Omental fat pad (tissue), 4 donors: ENCODE measurements around the gene TNIP2. TPM values are rescaled to one million over a fixed set of nuclear protein-coding genes. Genes with fewer than 3 reads are reported as not detected.
"Not testable (repeated sequence)": the region's sequence is repeated elsewhere in the genome, so short reads cannot be mapped to it uniquely, and the experiment has no call there.

Experiments used
- ATAC-seq: fragments of 150-250 bp; one replicate; pipeline ENCODE4 v1.9.1; 2016; ENCODE audit warnings: mild to moderate bottlenecking, moderate library complexity; ENCODE audit not compliant: low FRiP score
- DNase-seq: peaks from one replicate; pipeline ENCODE4 v3.0.0-alpha.2; 2019; ENCODE audit warnings: low spot score
- total RNA-seq, 4 donors: library from RNA; depleted of rRNA; stranded (reverse); fragments of >200 nt; gene quantifications; one replicate each; pipeline ENCODE4 v1.1.0, GENCODE V29; 2016
- TF ChIP-seq, protein P1 (sequence below), 3 donors: fragments of 450-650 bp; IDR thresholded peaks; one replicate each; pipeline ENCODE4 v1.5.1; 2016 to 2017; ENCODE audit warnings: antibody characterized with exemption in 3 of 3, mild to moderate bottlenecking in 3 of 3, moderate library complexity in 2 of 3

TNIP2 gene
- total RNA-seq, 4 donors from 2014 or later = 50.1 to 108 (median 75.4) TPM

GRCh38 chr4:2741626-2742025 lies 14.5 kb downstream of the TNIP2 start:
- DNase-seq = no peak

GRCh38 chr4:2738296-2738695 lies 17.8 kb downstream of the TNIP2 start:
- not testable (repeated sequence) for DNase-seq, ATAC-seq

More at GRCh38 chr4:2741626-2742025, 14.5 kb downstream of the TNIP2 start:
- ATAC-seq = no peak
- TF ChIP-seq, protein P1, sequence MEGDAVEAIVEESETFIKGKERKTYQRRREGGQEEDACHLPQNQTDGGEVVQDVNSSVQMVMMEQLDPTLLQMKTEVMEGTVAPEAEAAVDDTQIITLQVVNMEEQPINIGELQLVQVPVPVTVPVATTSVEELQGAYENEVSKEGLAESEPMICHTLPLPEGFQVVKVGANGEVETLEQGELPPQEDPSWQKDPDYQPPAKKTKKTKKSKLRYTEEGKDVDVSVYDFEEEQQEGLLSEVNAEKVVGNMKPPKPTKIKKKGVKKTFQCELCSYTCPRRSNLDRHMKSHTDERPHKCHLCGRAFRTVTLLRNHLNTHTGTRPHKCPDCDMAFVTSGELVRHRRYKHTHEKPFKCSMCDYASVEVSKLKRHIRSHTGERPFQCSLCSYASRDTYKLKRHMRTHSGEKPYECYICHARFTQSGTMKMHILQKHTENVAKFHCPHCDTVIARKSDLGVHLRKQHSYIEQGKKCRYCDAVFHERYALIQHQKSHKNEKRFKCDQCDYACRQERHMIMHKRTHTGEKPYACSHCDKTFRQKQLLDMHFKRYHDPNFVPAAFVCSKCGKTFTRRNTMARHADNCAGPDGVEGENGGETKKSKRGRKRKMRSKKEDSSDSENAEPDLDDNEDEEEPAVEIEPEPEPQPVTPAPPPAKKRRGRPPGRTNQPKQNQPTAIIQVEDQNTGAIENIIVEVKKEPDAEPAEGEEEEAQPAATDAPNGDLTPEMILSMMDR (IDR thresholded peaks at IDR 0.05) = no peak

DNA sequence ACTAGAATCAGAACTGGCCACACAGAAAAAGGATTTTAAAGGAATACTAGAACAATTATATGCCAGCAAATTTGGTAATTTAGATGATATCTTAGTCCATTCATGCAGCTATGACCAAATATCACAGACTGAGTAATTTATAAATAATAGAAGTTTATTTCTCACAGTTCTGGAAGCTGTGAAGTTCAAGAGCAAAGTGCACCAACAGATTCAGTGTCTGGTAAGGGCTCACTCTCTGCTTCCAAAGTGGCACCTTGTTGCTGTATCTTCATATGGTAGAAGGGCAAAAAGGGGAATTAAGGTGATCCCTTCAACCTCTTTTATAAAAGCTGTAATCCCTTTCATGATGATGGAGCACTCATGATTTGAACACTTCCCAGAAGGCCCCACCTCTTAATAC lies 20.3 kb downstream of the TNIP2 start:
- TF ChIP-seq, protein P1 (IDR thresholded peaks at IDR 0.05) = no peak
- DNase-seq = no peak

DNA sequence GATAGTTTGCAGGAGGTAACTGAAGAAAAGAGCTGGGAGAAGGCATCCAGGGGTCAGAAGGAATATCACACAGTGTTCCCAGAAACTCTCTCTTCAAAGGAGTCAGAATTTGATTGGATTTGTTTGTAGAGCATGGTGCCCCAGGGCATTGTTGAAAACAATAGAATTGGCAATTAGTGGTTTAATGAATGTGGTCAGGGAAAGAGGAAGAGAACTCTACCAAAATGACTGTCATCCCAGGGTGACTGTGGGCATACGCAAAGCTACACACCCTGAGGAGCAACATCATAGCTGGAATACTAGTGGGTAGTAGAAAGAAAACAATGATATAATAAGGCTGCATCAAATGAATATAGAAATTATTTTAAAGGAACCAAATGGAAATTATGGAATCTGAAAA lies 21.5 kb downstream of the TNIP2 start:
- DNase-seq = no peak
- TF ChIP-seq, protein P1 (IDR thresholded peaks at IDR 0.05) = no peak
- ATAC-seq = no peak

More for the DNA sequence above, 20.3 kb downstream of the TNIP2 start:
- no peak for ATAC-seq

DNA sequence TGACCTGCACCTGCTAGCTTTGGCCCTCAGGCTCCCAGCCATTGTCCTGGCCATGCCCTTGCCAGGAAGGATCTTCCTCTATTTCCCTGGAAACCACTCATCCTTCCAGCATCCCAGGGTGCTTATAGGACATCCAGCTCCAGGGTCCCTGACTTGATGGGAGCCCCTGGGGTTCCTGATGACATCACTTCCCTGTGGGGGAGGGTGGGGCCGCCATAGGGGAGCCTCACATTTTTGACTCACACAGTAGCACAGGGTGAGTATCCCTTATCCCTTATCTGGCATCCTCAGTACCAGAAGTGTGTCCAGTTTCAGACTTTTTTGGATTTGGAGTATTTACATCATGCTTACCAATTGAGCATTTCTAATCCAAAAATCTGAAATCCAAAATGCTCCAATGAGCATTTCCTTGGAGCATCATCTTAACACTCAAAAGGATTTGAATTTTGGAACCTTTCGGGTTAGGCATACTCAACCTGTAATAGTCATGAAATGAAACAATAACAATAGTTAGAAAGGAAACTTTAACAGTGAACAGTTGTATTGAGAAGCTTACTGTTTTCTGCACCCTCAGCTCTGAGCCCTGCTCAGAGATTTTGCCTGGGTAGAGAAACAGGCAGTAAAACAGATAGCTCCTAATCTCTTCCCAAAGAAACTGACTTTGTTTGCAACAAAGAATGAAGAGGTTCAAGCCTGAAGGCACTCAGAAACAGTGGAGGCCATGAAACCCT lies 22.1 kb downstream of the TNIP2 start:
- TF ChIP-seq, protein P1 (IDR thresholded peaks at IDR 0.05) = no peak
- no peak for DNase-seq
- no peak for ATAC-seq

DNA sequence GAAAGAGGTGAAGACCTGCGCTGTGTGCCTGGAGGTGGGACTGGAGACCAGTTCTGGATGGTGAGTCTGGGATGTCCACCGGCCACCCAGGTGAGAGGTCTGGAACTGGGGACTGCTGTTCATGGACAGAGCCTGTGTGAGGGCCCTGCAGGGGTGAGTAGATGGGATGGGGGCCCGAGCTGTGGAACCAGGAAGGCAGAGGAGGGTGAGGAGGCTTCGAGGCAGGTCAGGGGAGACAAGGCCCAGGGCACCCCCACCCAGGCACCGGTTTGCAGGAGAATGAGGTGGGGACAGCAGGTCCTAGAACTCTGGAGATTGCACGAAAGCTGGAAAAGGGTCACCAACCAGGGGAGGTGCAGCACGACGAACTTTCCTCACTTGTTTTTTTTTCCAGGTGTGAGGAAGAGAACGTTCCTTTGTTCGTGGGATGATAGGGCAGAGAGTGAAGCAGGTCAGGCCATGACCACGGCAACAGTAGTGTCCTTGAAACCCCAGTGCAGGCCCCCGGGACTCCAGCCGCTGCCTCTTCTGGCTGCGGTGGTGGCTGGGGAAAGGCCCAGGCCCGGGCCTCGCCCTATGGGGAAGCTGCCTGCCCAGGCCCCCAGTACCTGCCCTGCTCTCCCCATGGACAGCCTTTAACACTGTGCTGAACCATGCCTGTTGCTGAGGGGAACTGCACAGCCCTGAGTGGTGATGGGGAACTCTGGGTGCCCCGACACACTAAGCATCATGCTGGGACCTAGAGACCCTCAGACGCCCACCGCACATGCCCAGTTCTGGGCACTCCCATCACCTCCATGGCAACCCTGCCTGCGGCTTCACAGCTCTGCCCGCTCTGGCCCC lies 22.9 kb downstream of the TNIP2 start:
- ATAC-seq (no peak), DNase-seq (no peak)
- TF ChIP-seq, protein P1 (IDR thresholded peaks at IDR 0.05) = no peak

- DNase-seq (no peak), ATAC-seq (no peak)
- TF ChIP-seq, protein P1 (IDR thresholded peaks at IDR 0.05) = no peak
Measured at GRCh38 chr4:2732526-2732925, 23.6 kb downstream of the TNIP2 start.
